Measurements from ENCODE around the gene MS4A2. TPM values are rescaled to one million over a fixed set of nuclear protein-coding genes. Genes with fewer than 3 reads are reported as not detected.
"Not testable (repeated sequence)": the region's sequence is repeated elsewhere in the genome, so short reads cannot be mapped to it uniquely, and the experiment has no call there.

Gene MS4A2
- total RNA-seq, 6 experiments from 2014 or later = not detected

DNA sequence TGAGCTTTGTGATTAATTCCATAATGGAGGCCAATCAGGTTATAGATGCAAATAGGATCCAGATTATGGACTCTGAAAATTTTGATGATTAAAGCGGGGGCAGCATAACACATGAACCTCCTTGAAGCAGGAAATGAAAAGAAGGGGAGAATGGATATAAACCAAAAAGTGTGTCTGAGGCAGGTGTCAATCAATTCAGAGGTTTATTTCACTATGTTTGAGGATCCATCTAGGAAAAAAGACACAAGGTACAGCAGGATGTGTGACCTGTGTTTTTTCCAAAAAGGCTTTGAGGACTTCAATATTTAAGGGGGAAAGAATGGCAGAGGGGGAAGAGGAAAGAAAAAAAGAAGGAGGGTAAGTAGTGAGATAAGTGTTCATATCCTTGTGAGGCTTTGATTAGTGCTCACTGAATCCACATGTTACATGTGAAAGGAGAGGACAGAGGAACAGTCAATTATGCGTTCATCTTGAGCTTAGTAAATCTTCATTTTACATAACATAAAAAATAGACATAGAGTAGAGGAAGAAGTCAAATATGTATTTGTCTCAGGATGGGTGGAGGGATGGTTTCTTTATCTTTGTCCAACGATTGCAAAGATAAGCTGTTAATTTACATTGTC is 34.1 kb downstream of the MS4A2 start:
- TF ChIP-seq, protein P1, sequence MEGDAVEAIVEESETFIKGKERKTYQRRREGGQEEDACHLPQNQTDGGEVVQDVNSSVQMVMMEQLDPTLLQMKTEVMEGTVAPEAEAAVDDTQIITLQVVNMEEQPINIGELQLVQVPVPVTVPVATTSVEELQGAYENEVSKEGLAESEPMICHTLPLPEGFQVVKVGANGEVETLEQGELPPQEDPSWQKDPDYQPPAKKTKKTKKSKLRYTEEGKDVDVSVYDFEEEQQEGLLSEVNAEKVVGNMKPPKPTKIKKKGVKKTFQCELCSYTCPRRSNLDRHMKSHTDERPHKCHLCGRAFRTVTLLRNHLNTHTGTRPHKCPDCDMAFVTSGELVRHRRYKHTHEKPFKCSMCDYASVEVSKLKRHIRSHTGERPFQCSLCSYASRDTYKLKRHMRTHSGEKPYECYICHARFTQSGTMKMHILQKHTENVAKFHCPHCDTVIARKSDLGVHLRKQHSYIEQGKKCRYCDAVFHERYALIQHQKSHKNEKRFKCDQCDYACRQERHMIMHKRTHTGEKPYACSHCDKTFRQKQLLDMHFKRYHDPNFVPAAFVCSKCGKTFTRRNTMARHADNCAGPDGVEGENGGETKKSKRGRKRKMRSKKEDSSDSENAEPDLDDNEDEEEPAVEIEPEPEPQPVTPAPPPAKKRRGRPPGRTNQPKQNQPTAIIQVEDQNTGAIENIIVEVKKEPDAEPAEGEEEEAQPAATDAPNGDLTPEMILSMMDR (IDR thresholded peaks at IDR 0.05) = no peak
- Mint-ChIP-seq H3K27me3 (ENCODE audit: insufficient read depth) (no peaks in the 10 kb centered on the region), H3K4me1 (ENCODE audit: low read depth) (no peaks in the 10 kb centered on the region), H3K9me3 (peaks cover 39% of the 10 kb centered on the region), H3K4me3 (no peak overlapping the region), H3K27ac (no peak overlapping the region), H3K36me3 (ENCODE audit: low read depth) (no peaks in the 10 kb centered on the region)
- DNase-seq = no peak

DNA sequence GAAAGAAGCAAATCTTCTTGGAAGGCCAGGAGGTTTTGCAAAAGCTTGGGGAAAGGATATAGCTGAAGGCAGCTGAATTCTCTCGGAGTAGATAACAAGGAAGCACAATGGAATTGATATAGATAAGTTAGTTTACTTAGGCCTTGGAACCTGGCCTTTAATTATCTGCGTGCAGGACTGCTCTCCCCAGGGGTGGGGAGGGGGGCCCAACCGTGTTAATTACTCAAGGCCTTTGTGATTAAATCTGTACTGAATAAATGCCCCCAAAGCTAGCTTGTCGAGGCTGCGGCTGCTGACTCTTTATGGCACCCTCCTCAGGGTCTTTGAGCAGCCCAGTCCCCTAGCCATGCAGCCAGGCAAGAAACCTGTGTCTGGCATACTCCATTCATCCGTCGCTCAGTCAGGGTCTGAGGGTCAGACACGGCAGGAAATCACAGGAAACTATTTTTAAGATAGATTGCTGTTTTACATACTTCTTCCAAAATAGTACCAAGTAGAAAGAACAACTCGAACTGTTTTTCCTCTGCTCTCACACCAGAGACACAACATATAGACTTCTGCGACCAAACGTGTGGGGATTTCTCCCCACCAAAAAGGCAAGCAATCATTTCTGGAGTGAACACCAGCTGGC is 36.5 kb downstream of the MS4A2 start:
- no peaks in the 10 kb centered on the region for H3K27me3 Mint-ChIP-seq (ENCODE audit: insufficient read depth)
- no peak for DNase-seq
- no peak overlapping the region for H3K27ac Mint-ChIP-seq
- no peak overlapping the region for H3K4me3 Mint-ChIP-seq
- TF ChIP-seq, protein P1 (IDR thresholded peaks at IDR 0.05) = no peak
- no peaks in the 10 kb centered on the region for H3K4me1 Mint-ChIP-seq (ENCODE audit: low read depth)
- H3K36me3 Mint-ChIP-seq (ENCODE audit: low read depth) = no peaks in the 10 kb centered on the region
- H3K9me3 Mint-ChIP-seq = peaks cover 37% of the 10 kb centered on the region

DNA sequence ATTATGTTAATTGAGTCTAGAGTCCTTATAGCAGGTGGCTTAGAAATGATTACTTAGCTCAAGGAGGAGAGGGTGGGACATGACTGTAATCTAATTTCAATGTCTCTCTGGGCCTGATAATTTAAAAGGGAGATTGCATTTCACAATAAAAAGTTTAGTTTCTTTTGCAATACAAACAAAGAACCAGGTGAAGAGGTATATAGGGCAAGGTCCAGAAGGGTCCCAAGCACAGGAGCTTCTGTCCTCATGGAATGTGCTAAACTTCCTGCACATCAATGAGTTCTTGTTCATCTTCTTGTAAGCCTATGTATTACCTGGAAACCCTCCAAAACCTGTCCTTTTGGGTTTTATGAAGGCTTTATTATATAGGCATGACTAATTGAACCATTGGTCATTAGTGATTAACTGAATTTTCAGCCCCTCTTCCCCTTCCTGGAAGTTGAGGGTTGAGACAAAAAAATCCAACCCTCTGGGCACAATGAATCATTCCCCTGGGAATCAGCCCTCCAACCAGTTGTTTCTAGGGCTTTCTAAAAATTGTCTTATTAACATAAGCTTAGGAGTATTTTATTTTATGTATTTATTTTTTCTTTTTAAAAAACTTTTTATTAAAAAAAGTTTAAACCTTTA is 37.6 kb downstream of the MS4A2 start:
- Mint-ChIP-seq H3K27me3 (ENCODE audit: insufficient read depth) (no peaks in the 10 kb centered on the region), H3K36me3 (ENCODE audit: low read depth) (no peaks in the 10 kb centered on the region), H3K27ac (no peak overlapping the region), H3K4me3 (no peak overlapping the region), H3K4me1 (ENCODE audit: low read depth) (no peaks in the 10 kb centered on the region), H3K9me3 (peaks cover 41% of the 10 kb centered on the region)
- DNase-seq = no peak
- TF ChIP-seq, protein P1 (IDR thresholded peaks at IDR 0.05) = no peak

DNA sequence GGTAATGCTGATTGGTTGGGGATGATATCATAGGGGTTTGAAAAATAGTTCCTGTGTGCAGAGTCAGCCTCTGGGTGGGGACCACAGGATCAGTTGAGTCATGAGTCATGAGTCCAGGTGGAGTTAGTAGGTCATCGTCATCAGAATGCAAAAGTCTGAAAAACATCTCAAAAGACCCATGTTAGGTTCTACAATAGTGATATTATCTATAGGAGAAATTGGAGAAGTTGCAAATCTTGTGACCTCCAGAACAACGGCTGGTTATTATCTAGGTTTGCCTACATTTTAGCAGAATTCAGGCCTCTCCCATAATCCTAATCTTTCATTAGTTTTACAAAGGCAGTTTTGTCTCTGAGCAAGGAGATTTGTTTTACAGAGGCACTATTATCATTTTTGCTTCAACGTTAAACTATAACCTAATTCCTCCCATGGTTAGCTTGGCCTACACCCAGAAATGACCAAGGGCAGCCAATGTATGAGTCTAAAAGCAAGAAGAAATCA is 38.9 kb downstream of the MS4A2 start:
- H3K9me3 Mint-ChIP-seq = peaks cover 41% of the 10 kb centered on the region
- H3K4me3 Mint-ChIP-seq = no peak overlapping the region
- no peaks in the 10 kb centered on the region for H3K27me3 Mint-ChIP-seq (ENCODE audit: insufficient read depth)
- TF ChIP-seq, protein P1 (IDR thresholded peaks at IDR 0.05) = no peak
- H3K4me1 Mint-ChIP-seq (ENCODE audit: low read depth) = no peaks in the 10 kb centered on the region
- no peaks in the 10 kb centered on the region for H3K36me3 Mint-ChIP-seq (ENCODE audit: low read depth)
- no peak for DNase-seq
- no peak overlapping the region for H3K27ac Mint-ChIP-seq

DNA sequence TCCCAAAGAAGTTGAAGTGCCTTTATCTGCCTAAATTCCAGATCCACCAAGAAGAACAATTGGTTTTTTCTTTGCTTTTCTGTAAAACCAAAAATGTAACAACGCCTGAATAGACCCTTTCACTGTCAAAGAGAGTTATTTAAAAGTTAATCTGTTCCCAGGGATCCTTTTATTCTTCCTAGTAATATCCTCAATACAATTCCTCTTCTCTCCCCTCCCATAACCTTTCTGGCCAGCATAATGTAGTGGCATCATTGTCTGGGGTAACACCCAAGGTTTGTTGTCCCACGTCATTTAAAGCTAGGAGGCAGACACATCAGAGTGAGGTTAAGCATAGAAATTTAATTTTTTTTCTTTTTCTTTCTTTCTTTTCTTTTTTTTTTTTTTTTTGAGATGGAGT is 39.9 kb downstream of the MS4A2 start:
- Mint-ChIP-seq H3K36me3 (ENCODE audit: low read depth) (no peaks in the 10 kb centered on the region), H3K27ac (no peak overlapping the region)

DNA sequence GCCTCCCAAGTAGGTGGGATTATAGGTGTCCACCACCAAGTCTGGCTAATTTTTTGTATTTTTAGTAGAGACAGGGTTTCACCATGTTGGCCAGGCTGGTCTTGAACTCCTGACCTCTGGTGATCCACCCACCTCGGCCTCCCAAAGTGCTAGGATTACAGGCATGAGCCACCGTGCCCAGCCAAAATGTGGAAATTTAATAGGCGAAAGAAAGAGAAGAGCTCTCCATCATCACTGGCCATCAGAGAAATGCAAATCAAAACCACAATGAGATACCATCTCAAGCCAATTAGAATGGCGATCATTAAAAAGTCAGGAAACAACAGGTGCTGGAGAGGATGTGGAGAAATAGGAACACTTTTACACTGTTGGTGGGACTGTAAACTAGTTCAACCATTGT is 40.4 kb downstream of the MS4A2 start:
- H3K4me1 Mint-ChIP-seq (ENCODE audit: low read depth); H3K36me3 Mint-ChIP-seq (ENCODE audit: low read depth); H3K27ac Mint-ChIP-seq; H3K27me3 Mint-ChIP-seq (ENCODE audit: insufficient read depth); H3K4me3 Mint-ChIP-seq; DNase-seq: not testable (repeated sequence)
- peaks cover 42% of the 10 kb centered on the region for H3K9me3 Mint-ChIP-seq

More for the DNA sequence above, 39.9 kb downstream of the MS4A2 start:
- H3K9me3 Mint-ChIP-seq = peaks cover 41% of the 10 kb centered on the region
- no peak for DNase-seq
- no peaks in the 10 kb centered on the region for H3K4me1 Mint-ChIP-seq (ENCODE audit: low read depth)
- no peaks in the 10 kb centered on the region for H3K27me3 Mint-ChIP-seq (ENCODE audit: insufficient read depth)
- TF ChIP-seq, protein P1 (IDR thresholded peaks at IDR 0.05) = no peak
- H3K4me3 Mint-ChIP-seq = no peak overlapping the region

All from HFFc6 (cell line).